GM12874 (cell line): ENCODE results near the gene ANKRD1.

Source experiments
- CTCF ChIP-seq: IDR thresholded peaks from 2 replicates; pipeline ENCODE4 v1.5.1; 2011; ENCODE audit warnings: low read depth, mild to moderate bottlenecking, control low read depth, low read length, moderate library complexity; ENCODE audit not compliant: insufficient read depth

The ANKRD1 gene

GRCh38 chr10:90919683-90920574 lies 958 bp downstream of the ANKRD1 start:
- TF ChIP-seq CTCF: no peak

GRCh38 chr10:90917968-90918318 lies 2.9 kb downstream of the ANKRD1 start:
- no peak for TF ChIP-seq CTCF

GRCh38 chr10:90917238-90917967 lies 3.5 kb downstream of the ANKRD1 start:
- no peak for TF ChIP-seq CTCF

GRCh38 chr10:90916392-90917237 lies 4.3 kb downstream of the ANKRD1 start:
- TF ChIP-seq CTCF: no peak

- TF ChIP-seq CTCF: no peak
Observed at GRCh38 chr10:90915766-90916075, 5.2 kb downstream of the ANKRD1 start.

- no peak for TF ChIP-seq CTCF
Observed at GRCh38 chr10:90914992-90915765, 5.7 kb downstream of the ANKRD1 start.
